Cardiac fibroblast (primary cell): Measurements from ENCODE around the gene POMT2.

ENCODE experiments used
- DNase-seq, 2 donors: peaks; one replicate each; pipeline versions ENCODE4 v3.0.0 to v3.0.0-alpha.2; 2010; ENCODE audit warnings: low read depth in 2 of 2
- H3K4me3 ChIP-seq, 2 donors: replicated peaks in 1 of 2; 1 replicate in 1 of 2; 2 replicates in 1 of 2; pipeline ENCODE4 v1.5.1; 2011; ENCODE audit warnings: low read depth in 2 of 2, low read length in 2 of 2, mild to moderate bottlenecking in 2 of 2, moderate library complexity in 1 of 2
- CTCF ChIP-seq: IDR thresholded peaks from one replicate; pipeline ENCODE4 v1.5.1; 2011; ENCODE audit warnings: low read depth, mild to moderate bottlenecking, low read length, inconsistent platforms

The POMT2 gene

GRCh38 chr14:77320238-77320935 lies at the start of gene POMT2:
TSS of gene POMT2 (minus strand) at chr14:77320883. CDS start at chr14:77320681, 202 bp downstream.
- no peak for TF ChIP-seq CTCF
- peak within 1 kb of the TSS; percentile 75 to 96 for H3K4me3 ChIP-seq
- peak; percentile 89 to 91 for DNase-seq

GRCh38 chr14:77369285-77369684 lies 48.6 kb upstream of the POMT2 start:
- no peak for TF ChIP-seq CTCF
- no peak overlapping the region for H3K4me3 ChIP-seq
- DNase-seq: no peak

- H3K4me3 ChIP-seq: no peak overlapping the region
- TF ChIP-seq CTCF: no peak
- DNase-seq: no peak
These were observed 43.5 kb upstream of the POMT2 start for GRCh38 chr14:77364146-77364545.

- DNase-seq: no peak
- TF ChIP-seq CTCF: no peak
- no peak overlapping the region for H3K4me3 ChIP-seq
These were observed 38.9 kb upstream of the POMT2 start for GRCh38 chr14:77359626-77360025.

GRCh38 chr14:77356899-77357298 lies 36.2 kb upstream of the POMT2 start:
- no peak for DNase-seq
- no peak for TF ChIP-seq CTCF
- no peak overlapping the region for H3K4me3 ChIP-seq

- DNase-seq: peak; percentile 16 to 19
- no peak for TF ChIP-seq CTCF
- no peak overlapping the region for H3K4me3 ChIP-seq
These were observed 35.1 kb upstream of the POMT2 start for GRCh38 chr14:77355811-77356210.

- no peak overlapping the region for H3K4me3 ChIP-seq
- no peak for TF ChIP-seq CTCF
- DNase-seq: no peak
These were observed 32.9 kb upstream of the POMT2 start for GRCh38 chr14:77353469-77354141.
